ENCODE results near the gene GTF2H4. TPM values are rescaled to one million over a fixed set of nuclear protein-coding genes. Genes with fewer than 3 reads are reported as not detected.
A peak's percentile ranks its signal among the peaks of the same experiment; 100 is the strongest.
"Not testable (repeated sequence)": the region's sequence is repeated elsewhere in the genome, so short reads cannot be mapped to it uniquely, and the experiment has no call there.

GTF2H4 gene
- total RNA-seq, 1 donor from 2014 or later: 23.9 TPM

DNA sequence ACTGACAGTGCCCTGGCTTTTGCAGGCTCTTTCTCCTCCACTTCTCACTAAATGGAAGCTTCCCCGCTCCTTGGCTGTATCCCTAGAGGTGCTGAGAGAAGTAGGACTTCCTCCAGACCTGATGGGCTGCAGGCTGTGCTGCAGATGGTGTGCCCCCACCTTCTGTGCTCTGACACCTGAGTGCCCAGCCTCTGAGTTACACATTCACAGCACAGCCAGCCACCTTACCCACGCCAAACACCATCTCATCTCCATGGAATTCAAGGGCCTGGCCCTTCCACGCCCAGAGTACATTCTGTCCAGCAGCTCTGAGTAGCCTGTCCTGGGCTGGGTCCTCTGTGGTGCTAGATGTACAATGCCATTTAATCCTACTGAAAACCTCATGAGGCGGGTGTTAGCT is 18.6 kb downstream of the GTF2H4 start:
- peak; percentile 89 for ATAC-seq

DNA sequence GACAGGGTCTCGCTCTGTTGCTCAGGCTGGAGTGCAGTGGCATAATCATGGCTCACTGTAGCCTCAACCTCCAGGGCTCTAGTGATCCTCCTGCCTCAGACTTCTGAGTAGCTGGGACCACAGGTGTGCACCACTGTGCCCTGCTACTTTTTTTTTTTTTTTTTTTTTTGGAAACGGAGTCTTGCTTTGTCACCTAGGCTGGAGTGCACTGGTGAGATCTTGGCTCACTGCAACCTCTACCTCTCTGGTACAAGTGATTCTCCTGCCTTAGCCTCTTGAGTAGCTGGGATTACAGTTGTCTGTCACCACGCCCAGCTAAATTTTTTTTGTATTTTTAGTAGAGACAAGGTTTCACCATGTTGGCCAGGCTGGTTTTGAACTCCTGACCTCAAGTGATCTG is 19.1 kb downstream of the GTF2H4 start:
- ATAC-seq: not testable (repeated sequence)

DNA sequence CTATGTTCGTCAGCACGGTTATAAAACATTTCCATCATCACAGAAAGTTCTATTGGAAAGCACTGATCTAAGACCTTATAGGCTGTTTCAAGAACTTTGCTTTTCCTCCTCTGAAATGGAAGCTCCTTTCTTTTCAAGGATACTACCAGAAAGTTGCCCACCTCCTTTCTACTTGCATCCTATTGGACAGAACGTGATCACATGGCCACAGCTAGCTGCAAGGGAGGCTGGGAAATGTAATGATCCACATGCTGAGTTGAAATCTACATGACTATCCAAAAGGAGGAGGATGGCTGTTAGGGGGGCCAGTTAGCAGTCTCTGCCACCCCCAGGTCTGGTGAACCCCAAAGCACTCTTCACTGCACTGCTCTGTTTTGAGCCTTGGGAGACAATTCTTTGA is 20.7 kb downstream of the GTF2H4 start:
- no peak for ATAC-seq

- no peak for ATAC-seq
Measured at GRCh38 chr6:30930506-30930905, 22.5 kb downstream of the GTF2H4 start.

DNA sequence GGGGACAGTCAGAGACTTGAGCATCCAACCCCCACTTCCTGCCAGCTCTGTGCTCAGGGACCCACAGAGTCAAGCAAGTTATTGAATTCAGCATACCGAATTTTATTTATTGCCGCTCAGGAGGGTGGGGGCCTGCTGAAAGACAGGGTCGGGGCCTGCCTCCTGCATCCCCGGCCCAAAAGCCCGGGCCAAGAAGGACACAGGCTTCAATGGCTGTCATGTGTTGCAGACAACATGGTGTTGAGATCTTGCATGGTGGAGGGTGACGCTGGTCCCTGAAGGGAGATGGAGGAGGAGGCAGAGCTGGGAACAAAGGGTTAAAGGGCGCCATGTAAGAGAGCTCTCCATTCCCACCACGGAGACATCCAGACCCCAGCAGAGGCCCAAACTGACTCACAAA is 23.3 kb downstream of the GTF2H4 start:
- no peak for ATAC-seq

GRCh38 chr6:30931969-30932645 is 24.1 kb downstream of the GTF2H4 start, which contains the start of gene SFTA2:
SFTA2 (minus strand) TSS chr6:30932170; CDS start chr6:30932096, 74 bp downstream.
- peak; percentile 14 for ATAC-seq

GRCh38 chr6:30932665-30933365 is 24.8 kb downstream of the GTF2H4 start:
- no peak for ATAC-seq

- no peak for ATAC-seq
Measured at GRCh38 chr6:30935018-30935417, 27.0 kb downstream of the GTF2H4 start.

DNA sequence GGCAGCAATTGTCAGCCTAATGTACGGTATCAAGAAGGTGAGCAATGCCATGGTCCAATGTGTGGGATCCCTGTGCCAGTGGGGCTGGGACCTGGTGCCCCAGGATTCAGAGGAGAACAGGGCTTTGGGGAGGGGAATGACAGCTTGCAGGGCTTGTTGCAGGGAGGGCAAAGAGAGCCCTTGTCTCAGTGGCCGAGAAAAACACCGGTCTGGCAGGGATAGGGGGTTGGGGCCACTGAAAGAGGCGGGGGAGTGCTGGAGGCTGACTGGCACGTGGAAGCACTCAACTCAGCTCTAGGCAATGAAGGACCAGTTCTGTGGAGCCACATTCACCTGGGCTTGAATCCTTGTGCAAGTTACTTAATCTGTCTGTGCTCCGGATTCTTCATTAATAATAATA is 29.3 kb downstream of the GTF2H4 start:
- ATAC-seq: no peak

DNA sequence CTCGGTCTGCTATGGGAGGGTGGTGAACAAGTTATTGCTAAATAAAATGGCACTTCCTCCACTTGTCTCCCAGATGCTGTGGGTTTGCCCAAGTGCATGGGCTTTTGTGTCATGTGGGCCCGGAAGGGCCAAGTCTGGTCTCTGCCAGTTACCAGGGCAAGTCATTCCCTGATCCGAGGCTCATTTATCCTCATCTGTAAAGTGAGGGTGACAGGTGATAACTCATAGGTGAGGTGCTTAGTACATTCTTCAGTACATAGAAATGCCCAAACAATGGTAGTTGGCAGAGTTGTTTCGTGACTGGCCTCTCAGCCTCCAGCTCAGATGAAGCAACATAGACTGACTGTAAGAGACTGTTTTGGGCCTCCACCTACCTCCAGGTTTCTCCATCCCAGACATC is 30.7 kb downstream of the GTF2H4 start:
- peak; percentile 88 for ATAC-seq

- peak; percentile 76 for ATAC-seq
Measured at GRCh38 chr6:30939473-30939872, 31.5 kb downstream of the GTF2H4 start.

GRCh38 chr6:30940361-30940986 is 32.5 kb downstream of the GTF2H4 start, which contains the start of gene MUCL3:
MUCL3 (plus strand) TSS chr6:30940973; CDS start chr6:30941000, 27 bp downstream.
- ATAC-seq: peak; percentile 14

GRCh38 chr6:30942338-30943060 is 34.5 kb downstream of the GTF2H4 start:
- peak; percentile 22 for ATAC-seq

GRCh38 chr6:30944051-30944450 is 36.0 kb downstream of the GTF2H4 start:
- no peak for ATAC-seq

GRCh38 chr6:30945281-30945680 is 37.3 kb downstream of the GTF2H4 start:
- ATAC-seq: no peak

- no peak for ATAC-seq
Measured at GRCh38 chr6:30947231-30947630, 39.2 kb downstream of the GTF2H4 start.

GRCh38 chr6:30948811-30949210 is 40.8 kb downstream of the GTF2H4 start:
- ATAC-seq: no peak

DNA sequence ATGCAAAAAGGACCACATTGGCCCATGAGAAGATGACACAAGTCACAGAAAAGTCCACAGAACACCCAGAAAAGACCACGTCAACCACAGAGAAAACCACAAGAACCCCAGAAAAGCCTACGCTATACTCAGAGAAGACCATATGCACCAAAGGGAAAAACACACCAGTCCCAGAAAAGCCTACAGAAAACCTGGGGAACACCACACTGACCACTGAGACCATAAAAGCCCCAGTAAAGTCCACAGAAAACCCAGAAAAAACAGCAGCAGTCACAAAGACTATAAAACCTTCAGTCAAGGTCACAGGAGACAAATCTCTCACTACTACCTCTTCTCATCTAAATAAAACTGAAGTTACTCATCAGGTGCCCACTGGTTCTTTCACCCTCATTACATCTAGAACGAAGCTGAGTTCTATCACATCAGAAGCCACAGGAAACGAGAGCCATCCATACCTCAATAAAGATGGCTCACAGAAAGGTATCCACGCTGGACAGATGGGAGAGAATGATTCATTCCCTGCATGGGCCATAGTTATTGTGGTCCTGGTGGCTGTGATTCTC is 44.0 kb downstream of the GTF2H4 start:
- no peak for ATAC-seq

DNA sequence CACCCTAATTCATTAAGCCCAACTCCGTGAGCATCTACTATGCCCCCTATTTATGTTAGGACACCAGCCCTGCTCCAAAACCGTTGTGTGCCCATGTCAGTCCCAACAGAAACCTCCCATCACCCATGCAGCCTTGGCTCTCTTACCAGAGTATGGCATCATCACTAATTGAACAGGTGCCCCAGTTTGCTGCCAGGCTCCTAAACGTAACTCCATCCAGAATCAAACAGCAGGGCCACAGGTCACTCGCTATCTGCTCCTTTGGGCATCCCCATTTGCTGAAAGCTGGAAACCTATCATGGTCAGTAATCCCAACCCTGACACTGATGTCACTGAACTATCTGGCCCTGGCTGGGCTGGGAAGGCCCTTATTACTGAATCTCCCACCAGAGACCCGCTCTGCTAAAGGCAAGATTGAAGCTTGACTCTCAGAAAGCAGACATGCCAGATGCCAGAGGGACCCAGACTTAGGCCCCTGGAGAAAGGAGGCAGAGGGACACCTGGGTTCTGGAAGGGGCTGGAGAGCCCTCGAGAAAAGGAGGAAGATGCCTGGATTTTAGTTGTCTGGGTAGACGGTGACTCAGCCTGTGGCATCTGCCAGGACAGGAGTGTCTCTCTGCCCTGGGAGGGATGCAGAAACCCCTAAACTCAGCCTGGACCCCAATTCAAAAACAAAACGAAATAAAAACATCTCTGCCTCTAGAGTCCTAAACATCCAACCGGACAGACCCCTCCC is 46.8 kb downstream of the GTF2H4 start:
- ATAC-seq: peak; percentile 40

- ATAC-seq: peak; percentile 83
Measured at GRCh38 chr6:30955367-30956042, 47.5 kb downstream of the GTF2H4 start.

DNA sequence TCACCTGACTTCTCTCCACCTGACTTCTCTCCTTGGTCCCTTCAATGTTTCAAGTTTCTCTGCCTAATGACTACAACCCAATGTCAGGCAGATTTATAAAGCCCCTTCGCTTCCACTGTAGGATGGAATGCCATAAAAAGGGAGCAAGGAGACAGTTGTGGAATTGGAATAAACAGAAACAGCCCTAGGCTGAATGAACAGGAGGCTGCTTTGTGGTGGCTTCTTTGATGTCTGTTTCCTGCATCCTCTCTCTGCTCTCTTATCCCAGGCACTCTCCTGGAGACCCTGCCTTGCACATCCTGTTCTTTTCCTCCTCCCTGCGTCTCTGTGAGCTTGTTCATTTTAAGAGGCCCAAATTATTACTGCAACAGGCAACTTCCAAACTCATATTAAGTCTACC is 49.7 kb downstream of the GTF2H4 start:
- no peak for ATAC-seq
